AG10803 (cell line): ENCODE measurements around the gene MYOM3.

Experiments
- DNase-seq: peaks from one replicate; pipeline ENCODE4 v3.0.0; 2010; ENCODE audit warnings: low read depth
- H3K4me3 ChIP-seq: 2 replicates; pipeline ENCODE4 v1.5.1; 2011; ENCODE audit warnings: mild to moderate bottlenecking, low read length, control low read depth
- TF ChIP-seq, protein P1 (sequence below): conservative IDR thresholded peaks from 2 replicates; pipeline ENCODE4 v1.5.1; 2011; ENCODE audit warnings: mild to moderate bottlenecking, low read length, control low read depth, inconsistent platforms

MYOM3 gene

DNA sequence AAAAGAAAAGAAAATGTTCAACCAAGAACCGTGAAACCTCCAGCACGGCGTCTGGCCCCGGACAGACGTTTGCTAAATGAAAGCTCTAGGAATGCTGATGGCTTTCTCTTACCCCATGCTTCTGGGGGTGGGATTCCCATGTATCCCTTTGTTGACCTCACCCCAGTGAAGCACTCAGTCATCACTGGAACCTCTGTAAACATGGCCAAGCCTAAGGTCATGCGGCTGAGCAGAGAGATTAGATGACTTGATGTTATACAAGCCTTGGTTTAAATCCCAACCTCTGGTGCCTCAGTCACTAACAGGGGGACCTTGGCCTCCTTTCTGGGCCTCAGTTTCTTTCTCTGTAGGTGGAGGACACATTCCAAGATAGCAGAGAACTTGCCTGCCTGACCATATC lies 2.8 kb upstream of the MYOM3 start:
- TF ChIP-seq, protein P1, sequence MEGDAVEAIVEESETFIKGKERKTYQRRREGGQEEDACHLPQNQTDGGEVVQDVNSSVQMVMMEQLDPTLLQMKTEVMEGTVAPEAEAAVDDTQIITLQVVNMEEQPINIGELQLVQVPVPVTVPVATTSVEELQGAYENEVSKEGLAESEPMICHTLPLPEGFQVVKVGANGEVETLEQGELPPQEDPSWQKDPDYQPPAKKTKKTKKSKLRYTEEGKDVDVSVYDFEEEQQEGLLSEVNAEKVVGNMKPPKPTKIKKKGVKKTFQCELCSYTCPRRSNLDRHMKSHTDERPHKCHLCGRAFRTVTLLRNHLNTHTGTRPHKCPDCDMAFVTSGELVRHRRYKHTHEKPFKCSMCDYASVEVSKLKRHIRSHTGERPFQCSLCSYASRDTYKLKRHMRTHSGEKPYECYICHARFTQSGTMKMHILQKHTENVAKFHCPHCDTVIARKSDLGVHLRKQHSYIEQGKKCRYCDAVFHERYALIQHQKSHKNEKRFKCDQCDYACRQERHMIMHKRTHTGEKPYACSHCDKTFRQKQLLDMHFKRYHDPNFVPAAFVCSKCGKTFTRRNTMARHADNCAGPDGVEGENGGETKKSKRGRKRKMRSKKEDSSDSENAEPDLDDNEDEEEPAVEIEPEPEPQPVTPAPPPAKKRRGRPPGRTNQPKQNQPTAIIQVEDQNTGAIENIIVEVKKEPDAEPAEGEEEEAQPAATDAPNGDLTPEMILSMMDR: no peak
- DNase-seq: no peak
- H3K4me3 ChIP-seq: no peak overlapping the region

GRCh38 chr1:24113641-24114033 lies 1.7 kb upstream of the MYOM3 start:
- TF ChIP-seq, protein P1: no peak
- H3K4me3 ChIP-seq: no peak overlapping the region
- no peak for DNase-seq

GRCh38 chr1:24111262-24111995 lies 506 bp downstream of the MYOM3 start:
- TF ChIP-seq, protein P1: no peak
- H3K4me3 ChIP-seq: no peak overlapping the region
- DNase-seq: peak; percentile 32

- TF ChIP-seq, protein P1: no peak
- H3K4me3 ChIP-seq: no peak overlapping the region
Measured at GRCh38 chr1:24110642-24111261, 1.2 kb downstream of the MYOM3 start.

GRCh38 chr1:24109686-24110475 lies 2.1 kb downstream of the MYOM3 start:
- no peak overlapping the region for H3K4me3 ChIP-seq
- DNase-seq: no peak
- TF ChIP-seq, protein P1: no peak

More at GRCh38 chr1:24110642-24111261, 1.2 kb downstream of the MYOM3 start:
- peak; percentile 12 for DNase-seq

GRCh38 chr1:24109166-24109483 lies 2.8 kb downstream of the MYOM3 start:
- no peak overlapping the region for H3K4me3 ChIP-seq
- TF ChIP-seq, protein P1: no peak
- DNase-seq: no peak
